GM12873 (cell line): ENCODE results near the gene PAGE4.

Experiments used
- TF ChIP-seq, protein P1 (sequence below): IDR thresholded peaks from 2 replicates; pipeline ENCODE4 v1.5.1; 2012; ENCODE audit warnings: low read depth, mild to moderate bottlenecking, moderate library complexity, low read length, control low read depth; ENCODE audit not compliant: insufficient read depth; ENCODE audit errors: missing control alignments

PAGE4 gene

DNA sequence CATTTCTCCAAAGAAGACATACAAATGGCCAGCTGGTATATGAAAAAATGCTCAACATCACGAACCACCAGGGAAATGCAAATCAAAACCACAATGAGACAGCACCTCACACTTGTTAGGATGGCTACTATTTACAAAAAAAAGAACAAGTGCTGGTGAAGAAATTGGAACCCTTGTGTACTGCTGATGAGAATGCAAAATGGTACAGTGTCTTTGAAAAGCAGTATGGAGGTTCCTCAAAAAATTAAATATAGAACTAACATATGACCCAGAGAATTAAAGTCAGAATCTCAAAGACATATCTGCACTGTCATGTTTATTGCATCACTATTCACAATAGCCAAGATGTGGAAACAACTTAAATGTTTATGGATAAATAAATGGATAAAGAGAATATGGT, 20.9 kb downstream of the PAGE4 start:
- TF ChIP-seq, protein P1, sequence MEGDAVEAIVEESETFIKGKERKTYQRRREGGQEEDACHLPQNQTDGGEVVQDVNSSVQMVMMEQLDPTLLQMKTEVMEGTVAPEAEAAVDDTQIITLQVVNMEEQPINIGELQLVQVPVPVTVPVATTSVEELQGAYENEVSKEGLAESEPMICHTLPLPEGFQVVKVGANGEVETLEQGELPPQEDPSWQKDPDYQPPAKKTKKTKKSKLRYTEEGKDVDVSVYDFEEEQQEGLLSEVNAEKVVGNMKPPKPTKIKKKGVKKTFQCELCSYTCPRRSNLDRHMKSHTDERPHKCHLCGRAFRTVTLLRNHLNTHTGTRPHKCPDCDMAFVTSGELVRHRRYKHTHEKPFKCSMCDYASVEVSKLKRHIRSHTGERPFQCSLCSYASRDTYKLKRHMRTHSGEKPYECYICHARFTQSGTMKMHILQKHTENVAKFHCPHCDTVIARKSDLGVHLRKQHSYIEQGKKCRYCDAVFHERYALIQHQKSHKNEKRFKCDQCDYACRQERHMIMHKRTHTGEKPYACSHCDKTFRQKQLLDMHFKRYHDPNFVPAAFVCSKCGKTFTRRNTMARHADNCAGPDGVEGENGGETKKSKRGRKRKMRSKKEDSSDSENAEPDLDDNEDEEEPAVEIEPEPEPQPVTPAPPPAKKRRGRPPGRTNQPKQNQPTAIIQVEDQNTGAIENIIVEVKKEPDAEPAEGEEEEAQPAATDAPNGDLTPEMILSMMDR, result no peak

DNA sequence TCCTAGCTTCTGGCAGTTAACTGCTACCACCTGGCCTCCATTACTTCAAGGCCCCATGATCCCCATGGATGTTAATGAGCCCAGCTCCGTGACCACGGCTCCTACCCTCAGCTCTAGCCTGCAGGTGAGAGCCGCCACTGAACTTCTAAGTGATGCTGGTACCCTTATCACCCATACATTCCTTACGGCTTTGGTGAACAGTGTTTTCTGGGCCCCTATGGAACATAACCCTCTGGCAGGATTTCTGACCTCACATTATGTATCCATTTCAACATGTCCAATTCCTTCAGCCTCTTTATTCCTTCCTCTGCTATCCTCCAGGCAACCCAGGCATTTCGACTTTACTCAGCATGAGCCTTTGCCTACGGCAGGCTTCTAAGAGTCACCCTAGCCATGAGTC, 24.6 kb downstream of the PAGE4 start:
- TF ChIP-seq, protein P1, result no peak

DNA sequence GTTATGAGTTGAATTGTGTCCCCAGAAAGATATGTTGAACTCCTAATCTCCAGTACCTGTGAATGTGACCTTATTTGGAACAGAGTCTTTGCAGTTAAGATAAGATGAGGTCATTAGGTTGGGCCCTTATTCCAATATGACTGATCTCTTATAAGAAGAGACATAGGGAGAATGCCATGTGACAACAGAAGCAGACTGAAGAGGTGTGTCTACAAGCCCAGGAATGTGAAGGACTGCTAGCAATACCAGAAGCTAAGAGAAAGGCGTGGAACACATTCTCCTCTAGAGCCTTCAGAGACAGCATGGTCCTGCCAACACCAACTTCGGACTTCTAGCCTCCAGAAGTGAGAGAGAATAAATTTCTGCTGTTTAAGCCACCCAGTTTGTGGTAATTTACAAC, 27.7 kb downstream of the PAGE4 start:
- TF ChIP-seq, protein P1, result no peak

DNA sequence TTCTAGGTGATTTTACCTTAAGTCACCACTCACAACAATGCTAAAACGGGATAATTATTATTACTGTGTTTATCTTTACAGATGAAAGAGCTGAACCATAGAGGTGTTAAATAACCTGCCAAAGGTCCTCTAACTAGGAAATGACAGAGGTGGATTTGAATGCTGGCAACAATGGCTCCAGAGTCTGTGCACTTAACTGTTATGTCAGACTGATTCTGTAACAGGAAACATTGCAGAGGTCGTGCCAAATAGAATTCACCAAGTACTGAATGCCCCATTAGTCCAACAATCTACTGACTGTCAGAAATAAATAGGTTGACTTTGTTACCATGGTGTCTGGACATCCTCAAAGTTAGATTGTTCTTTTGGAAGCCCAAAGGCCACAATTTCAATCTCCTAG, 29.2 kb downstream of the PAGE4 start:
- TF ChIP-seq, protein P1, result no peak

DNA sequence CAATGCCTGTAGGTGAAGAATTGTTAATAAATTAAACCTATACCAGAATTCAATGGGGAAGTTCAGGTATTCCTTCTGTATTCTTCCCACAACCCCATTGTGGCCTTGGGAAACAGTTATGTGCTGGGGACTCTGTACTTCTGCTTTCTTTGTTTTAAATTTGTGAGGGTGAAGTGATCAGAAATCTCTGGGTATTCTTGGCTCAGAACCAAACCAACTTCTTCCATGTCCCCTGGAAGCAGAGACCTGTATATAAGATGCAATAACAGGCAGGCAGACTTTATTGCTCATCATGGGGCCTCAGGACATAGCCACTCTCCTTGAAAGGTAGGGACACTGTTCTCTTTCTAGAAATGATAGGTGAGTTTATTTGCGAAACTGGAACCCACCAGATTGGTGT, 30.4 kb downstream of the PAGE4 start:
- TF ChIP-seq, protein P1, result no peak

DNA sequence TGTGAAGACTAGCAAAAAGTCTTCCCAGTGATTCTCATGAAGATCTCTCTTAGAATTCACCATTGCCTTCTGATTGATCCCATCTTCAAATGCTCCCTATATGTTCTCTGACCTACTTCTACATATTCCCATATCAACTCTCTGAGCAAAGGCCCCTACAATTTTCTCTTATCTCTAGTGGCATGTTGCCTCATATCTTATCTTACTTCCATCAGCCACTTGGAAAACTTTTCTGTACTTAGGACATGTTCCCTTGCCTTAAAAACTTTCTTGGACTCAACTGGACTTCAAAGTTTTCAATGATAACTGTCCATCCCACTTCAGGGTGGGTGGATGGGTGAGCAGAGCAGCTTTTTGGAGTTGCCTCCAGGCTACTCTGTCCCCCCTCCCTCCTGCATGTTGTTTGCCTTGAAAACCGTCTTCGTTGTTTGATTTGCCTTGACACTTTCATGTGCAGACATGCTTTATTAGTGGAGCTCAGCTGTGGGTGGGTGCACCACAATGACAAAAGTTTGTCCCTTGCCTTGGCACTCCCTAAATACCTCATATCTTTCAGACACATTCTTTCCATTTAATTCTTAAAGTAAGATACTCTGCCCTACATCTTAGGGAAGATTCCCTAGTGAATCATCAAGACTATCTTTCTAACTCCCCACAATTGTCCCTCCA, 31.9 kb downstream of the PAGE4 start:
- TF ChIP-seq, protein P1, result no peak

DNA sequence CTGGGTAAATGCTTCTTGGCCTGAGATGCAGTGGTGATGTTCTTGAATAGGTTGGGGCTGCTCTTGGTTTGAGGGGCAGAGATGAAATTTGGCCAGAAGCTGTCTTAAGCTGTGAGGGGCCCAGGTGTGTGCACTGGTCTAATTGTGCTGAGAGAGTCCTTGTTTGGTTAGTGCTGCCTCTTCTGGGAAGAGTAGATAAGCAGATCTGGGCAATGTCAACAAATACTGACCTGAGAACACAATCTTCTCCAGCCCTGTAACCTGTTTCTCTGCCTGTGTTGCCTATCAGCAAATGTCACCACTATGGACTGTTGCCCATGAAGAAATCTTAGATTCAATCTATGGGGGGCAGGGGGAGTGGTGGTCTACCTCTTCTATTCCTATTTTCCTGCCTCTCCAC, 33.0 kb downstream of the PAGE4 start:
- TF ChIP-seq, protein P1, result no peak
